ENCODE results near the gene C16orf46.

Gene C16orf46

GRCh38 chr16:81042821-81043220 lies 34.2 kb downstream of the C16orf46 start:
- H3K27ac ChIP-seq (ENCODE audit: low read depth, low read length) = no peak overlapping the region
- H3K9me3 ChIP-seq (ENCODE audit: control insufficient read depth, insufficient read depth, low read length) = no peaks in the 10 kb centered on the region
- H3K4me3 ChIP-seq (ENCODE audit: low read depth, low read length) = no peak overlapping the region
- H3K4me1 ChIP-seq (ENCODE audit: control insufficient read depth, insufficient read depth, low read length) = no peaks in the 10 kb centered on the region
- no peak overlapping the region for H3K9ac ChIP-seq (ENCODE audit: low read depth, low read length)
- H3K27me3 ChIP-seq (ENCODE audit: control insufficient read depth, insufficient read depth, low read length) = no peaks in the 10 kb centered on the region
- peaks cover 83% of the 10 kb centered on the region for H3K36me3 ChIP-seq (ENCODE audit: control insufficient read depth, insufficient read depth, low read length)

GRCh38 chr16:81041696-81042095 lies 35.3 kb downstream of the C16orf46 start:
- H3K9me3 ChIP-seq (ENCODE audit: control insufficient read depth, insufficient read depth, low read length) = no peaks in the 10 kb centered on the region
- no peak overlapping the region for H3K27ac ChIP-seq (ENCODE audit: low read depth, low read length)
- no peak overlapping the region for H3K4me3 ChIP-seq (ENCODE audit: low read depth, low read length)
- no peaks in the 10 kb centered on the region for H3K27me3 ChIP-seq (ENCODE audit: control insufficient read depth, insufficient read depth, low read length)
- no peak overlapping the region for H3K9ac ChIP-seq (ENCODE audit: low read depth, low read length)
- H3K4me1 ChIP-seq (ENCODE audit: control insufficient read depth, insufficient read depth, low read length) = 0 out of 2 replicates have a peak, but pooled peaks cover 7% of the 10 kb centered on the region
- H3K36me3 ChIP-seq (ENCODE audit: control insufficient read depth, insufficient read depth, low read length) = peaks cover 85% of the 10 kb centered on the region

GRCh38 chr16:81040842-81041241 lies 36.2 kb downstream of the C16orf46 start:
- peaks cover 79% of the 10 kb centered on the region for H3K36me3 ChIP-seq (ENCODE audit: control insufficient read depth, insufficient read depth, low read length)
- H3K9me3 ChIP-seq (ENCODE audit: control insufficient read depth, insufficient read depth, low read length) = no peaks in the 10 kb centered on the region
- H3K4me3 ChIP-seq (ENCODE audit: low read depth, low read length) = no peak overlapping the region
- H3K27me3 ChIP-seq (ENCODE audit: control insufficient read depth, insufficient read depth, low read length) = no peaks in the 10 kb centered on the region
- H3K27ac ChIP-seq (ENCODE audit: low read depth, low read length) = no peak overlapping the region
- no peak overlapping the region for H3K9ac ChIP-seq (ENCODE audit: low read depth, low read length)
- 0 out of 2 replicates have a peak, but pooled peaks cover 9% of the 10 kb centered on the region for H3K4me1 ChIP-seq (ENCODE audit: control insufficient read depth, insufficient read depth, low read length)

DNA sequence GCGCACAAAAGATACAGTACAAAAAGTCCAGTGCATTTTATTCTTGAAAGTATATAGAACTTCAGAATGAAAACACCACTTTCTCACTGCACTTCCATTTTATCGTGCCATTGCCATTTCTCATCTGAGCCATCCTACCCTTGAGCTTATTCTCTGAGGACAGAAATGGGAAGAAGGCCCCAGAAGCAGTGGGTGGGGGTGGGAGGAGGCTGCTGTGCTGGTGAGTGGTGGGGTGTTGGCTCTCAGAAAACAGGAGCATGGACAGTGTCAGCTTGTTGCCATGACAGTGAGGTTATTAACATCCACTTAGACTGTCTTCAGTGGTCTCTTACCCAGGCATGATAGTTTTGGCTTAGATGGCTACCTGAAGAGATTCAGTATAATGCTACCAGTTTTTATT lies 36.9 kb downstream of the C16orf46 start:
- H3K9ac ChIP-seq (ENCODE audit: low read depth, low read length) = no peak overlapping the region
- H3K27me3 ChIP-seq (ENCODE audit: control insufficient read depth, insufficient read depth, low read length) = no peaks in the 10 kb centered on the region
- no peak overlapping the region for H3K4me3 ChIP-seq (ENCODE audit: low read depth, low read length)
- 0 out of 2 replicates have a peak, but pooled peaks cover 9% of the 10 kb centered on the region for H3K4me1 ChIP-seq (ENCODE audit: control insufficient read depth, insufficient read depth, low read length)
- H3K36me3 ChIP-seq (ENCODE audit: control insufficient read depth, insufficient read depth, low read length) = peaks cover 72% of the 10 kb centered on the region
- H3K9me3 ChIP-seq (ENCODE audit: control insufficient read depth, insufficient read depth, low read length) = no peaks in the 10 kb centered on the region
- no peak overlapping the region for H3K27ac ChIP-seq (ENCODE audit: low read depth, low read length)

DNA sequence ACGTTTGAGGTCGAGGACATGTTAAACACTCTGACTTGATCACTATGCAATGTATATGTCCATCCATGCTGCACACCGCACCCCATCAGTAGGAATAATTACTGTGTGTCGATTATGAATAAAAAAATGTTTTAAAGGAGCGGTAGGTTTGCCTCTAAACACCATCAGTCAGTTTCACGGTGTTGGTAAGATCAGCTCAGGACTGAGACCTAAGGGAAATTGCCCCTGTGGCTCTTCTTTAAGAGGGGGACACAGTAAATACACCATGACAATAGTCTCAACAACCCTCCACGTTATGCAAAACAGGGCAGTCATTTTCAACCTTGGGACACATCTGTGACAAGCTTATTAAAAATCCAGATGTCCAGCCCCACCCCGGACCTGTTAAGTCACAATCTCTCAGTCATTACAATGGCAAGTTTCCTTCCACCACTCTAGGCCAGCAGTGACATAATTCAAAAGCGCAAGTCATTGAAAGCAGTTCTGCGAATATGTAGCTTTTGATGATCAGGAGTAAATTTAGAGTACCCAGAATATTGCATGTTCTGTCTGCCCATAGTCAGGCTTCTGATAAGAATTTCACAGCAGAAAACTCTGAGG lies 40.2 kb downstream of the C16orf46 start:
- H3K9ac ChIP-seq (ENCODE audit: low read depth, low read length) = peak overlapping the region; percentile 90
- H3K4me1 ChIP-seq (ENCODE audit: control insufficient read depth, insufficient read depth, low read length) = 0 out of 2 replicates have a peak, but pooled peaks cover 9% of the 10 kb centered on the region
- peak overlapping the region; percentile 93 for H3K4me3 ChIP-seq (ENCODE audit: low read depth, low read length)

GRCh38 chr16:81035975-81036750 lies 40.9 kb downstream of the C16orf46 start:
- Histone ChIP-seq H3K4me3 (ENCODE audit: low read depth, low read length) (peak overlapping the region; percentile 93), H3K4me1 (ENCODE audit: control insufficient read depth, insufficient read depth, low read length) (0 out of 2 replicates have a peak, but pooled peaks cover 9% of the 10 kb centered on the region), H3K9ac (ENCODE audit: low read depth, low read length) (peak overlapping the region; percentile 90), H3K27ac (ENCODE audit: low read depth, low read length) (peak overlapping the region; percentile 69), H3K36me3 (ENCODE audit: control insufficient read depth, insufficient read depth, low read length) (peaks cover 32% of the 10 kb centered on the region), H3K9me3 (ENCODE audit: control insufficient read depth, insufficient read depth, low read length) (no peaks in the 10 kb centered on the region), H3K27me3 (ENCODE audit: control insufficient read depth, insufficient read depth, low read length) (no peaks in the 10 kb centered on the region)

More for the DNA sequence above, 40.2 kb downstream of the C16orf46 start:
- Histone ChIP-seq H3K36me3 (ENCODE audit: control insufficient read depth, insufficient read depth, low read length) (peaks cover 39% of the 10 kb centered on the region), H3K27me3 (ENCODE audit: control insufficient read depth, insufficient read depth, low read length) (no peaks in the 10 kb centered on the region), H3K9me3 (ENCODE audit: control insufficient read depth, insufficient read depth, low read length) (no peaks in the 10 kb centered on the region), H3K27ac (ENCODE audit: low read depth, low read length) (no peak overlapping the region)

GRCh38 chr16:81035398-81035974 lies 41.6 kb downstream of the C16orf46 start, which contains the start of gene ATMIN:
ATMIN (plus strand) TSS chr16:81035842; CDS start chr16:81035871, 29 bp downstream.
- H3K4me1 ChIP-seq (ENCODE audit: control insufficient read depth, insufficient read depth, low read length) = 0 out of 2 replicates have a peak, but pooled peaks cover 9% of the 10 kb centered on the region
- H3K4me3 ChIP-seq (ENCODE audit: low read depth, low read length) = peak within 1 kb of the TSS; percentile 93
- no peaks in the 10 kb centered on the region for H3K9me3 ChIP-seq (ENCODE audit: control insufficient read depth, insufficient read depth, low read length)
- H3K36me3 ChIP-seq (ENCODE audit: control insufficient read depth, insufficient read depth, low read length) = peaks cover 26% of the 10 kb centered on the region
- H3K27me3 ChIP-seq (ENCODE audit: control insufficient read depth, insufficient read depth, low read length) = no peaks in the 10 kb centered on the region
- H3K27ac ChIP-seq (ENCODE audit: low read depth, low read length) = peak within 1 kb of the TSS; percentile 69
- peak within 1 kb of the TSS; percentile 90 for H3K9ac ChIP-seq (ENCODE audit: low read depth, low read length)

DNA sequence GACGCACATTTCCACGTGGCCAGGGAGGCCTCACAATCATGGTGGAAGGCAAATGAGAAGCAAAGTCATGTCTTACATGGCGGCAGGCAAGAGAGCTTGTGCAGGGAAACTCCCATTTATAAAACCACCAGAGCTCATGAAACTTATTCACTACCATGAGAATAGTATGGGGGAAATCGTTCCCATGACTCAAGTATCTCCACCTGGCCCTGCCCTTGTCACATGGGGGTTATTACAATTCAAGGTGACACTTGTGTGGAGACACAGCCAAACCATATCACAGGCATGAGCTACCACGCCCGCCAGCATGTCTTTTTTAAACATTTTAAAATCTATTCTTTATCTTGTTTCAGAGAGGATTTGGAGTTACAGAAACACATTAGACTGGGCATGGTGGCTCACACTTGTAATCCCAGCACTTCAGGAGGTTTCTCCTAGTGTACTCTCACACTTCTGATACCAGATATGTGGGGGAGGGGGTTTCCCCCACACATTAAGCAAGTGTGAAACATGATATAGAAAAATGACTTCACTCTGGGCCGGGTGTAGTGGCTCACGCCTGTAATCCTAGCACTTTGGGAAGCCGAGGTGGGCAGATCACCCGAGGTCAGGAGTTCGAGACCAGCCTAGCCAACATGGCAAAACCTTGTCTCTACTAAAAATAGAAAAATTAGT lies 47.0 kb downstream of the C16orf46 start:
- Histone ChIP-seq H3K9ac (ENCODE audit: low read depth, low read length) (no peak overlapping the region), H3K27ac (ENCODE audit: low read depth, low read length) (no peak overlapping the region)

GRCh38 chr16:81026429-81026828 lies 50.6 kb downstream of the C16orf46 start:
- Histone ChIP-seq H3K36me3 (ENCODE audit: control insufficient read depth, insufficient read depth, low read length) (peaks cover 80% of the 10 kb centered on the region), H3K4me3 (ENCODE audit: low read depth, low read length) (no peak overlapping the region), H3K9ac (ENCODE audit: low read depth, low read length) (no peak overlapping the region), H3K4me1 (ENCODE audit: control insufficient read depth, insufficient read depth, low read length) (no peaks in the 10 kb centered on the region), H3K27ac (ENCODE audit: low read depth, low read length) (no peak overlapping the region), H3K27me3 (ENCODE audit: control insufficient read depth, insufficient read depth, low read length) (no peaks in the 10 kb centered on the region), H3K9me3 (ENCODE audit: control insufficient read depth, insufficient read depth, low read length) (no peaks in the 10 kb centered on the region)

More for the DNA sequence above, 47.0 kb downstream of the C16orf46 start:
- no peaks in the 10 kb centered on the region for H3K4me1 ChIP-seq (ENCODE audit: control insufficient read depth, insufficient read depth, low read length)
- no peak overlapping the region for H3K4me3 ChIP-seq (ENCODE audit: low read depth, low read length)
- no peaks in the 10 kb centered on the region for H3K9me3 ChIP-seq (ENCODE audit: control insufficient read depth, insufficient read depth, low read length)
- peaks cover 46% of the 10 kb centered on the region for H3K36me3 ChIP-seq (ENCODE audit: control insufficient read depth, insufficient read depth, low read length)
- no peaks in the 10 kb centered on the region for H3K27me3 ChIP-seq (ENCODE audit: control insufficient read depth, insufficient read depth, low read length)

DNA sequence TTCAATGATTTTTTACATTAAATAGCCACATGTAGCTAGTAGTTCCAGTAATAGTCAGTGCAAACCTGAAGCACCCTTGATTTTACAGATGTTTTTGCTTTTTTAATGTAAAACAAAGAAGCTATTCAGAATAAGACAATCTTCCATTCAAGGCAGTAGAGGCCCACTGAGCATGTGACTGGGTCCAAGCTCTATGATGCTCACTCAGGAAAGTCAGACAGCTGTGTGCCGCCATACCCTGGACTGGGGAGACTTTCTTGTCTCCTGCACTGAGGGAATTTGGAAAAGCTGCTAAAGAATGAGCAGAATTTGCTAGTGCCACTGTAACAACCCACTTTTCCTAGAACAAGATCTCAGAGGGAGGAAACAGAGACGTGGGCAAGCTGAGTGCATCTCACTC lies 58.5 kb downstream of the C16orf46 start:
- H3K4me1 ChIP-seq (ENCODE audit: control insufficient read depth, insufficient read depth, low read length) = no peaks in the 10 kb centered on the region
- H3K36me3 ChIP-seq (ENCODE audit: control insufficient read depth, insufficient read depth, low read length) = peaks cover 98% of the 10 kb centered on the region
- H3K9me3 ChIP-seq (ENCODE audit: control insufficient read depth, insufficient read depth, low read length) = no peaks in the 10 kb centered on the region
- no peaks in the 10 kb centered on the region for H3K27me3 ChIP-seq (ENCODE audit: control insufficient read depth, insufficient read depth, low read length)
- no peak overlapping the region for H3K4me3 ChIP-seq (ENCODE audit: low read depth, low read length)
- H3K9ac ChIP-seq (ENCODE audit: low read depth, low read length) = no peak overlapping the region
- no peak overlapping the region for H3K27ac ChIP-seq (ENCODE audit: low read depth, low read length)

Measured in HUES48 (cell line).